GM10266 (cell line): ENCODE results near the gene CISD3.

ENCODE experiments used
- DNase-seq: peaks from one replicate; pipeline ENCODE4 v3.0.0; 2012; ENCODE audit errors: extremely low spot score
- TF ChIP-seq, protein P1 (sequence below): IDR thresholded peaks from 2 replicates; pipeline ENCODE4 v1.5.1; 2012; ENCODE audit warnings: mild to moderate bottlenecking, low read depth; ENCODE audit not compliant: control insufficient read depth, insufficient read depth; ENCODE audit errors: missing control alignments

Gene CISD3

DNA sequence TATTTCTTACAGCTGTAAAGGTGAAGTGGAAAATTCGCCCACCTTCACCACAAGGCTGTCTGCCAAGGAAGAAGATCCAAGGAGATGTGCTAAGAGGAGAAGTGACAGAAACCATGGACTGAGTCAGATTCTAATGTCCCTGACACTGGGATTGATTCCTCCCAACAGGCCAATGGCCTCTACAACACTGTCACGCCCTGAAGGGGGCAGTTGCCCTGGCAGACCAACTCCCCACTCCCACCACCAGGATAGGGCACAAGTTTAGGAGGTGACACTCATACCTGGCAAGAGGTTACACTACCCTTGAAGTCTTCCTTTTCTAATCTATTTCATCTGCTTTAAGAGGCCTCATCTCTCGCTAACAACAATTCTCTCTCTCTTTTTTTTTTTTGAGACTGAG lies 53.1 kb downstream of the CISD3 start:
- DNase-seq = no peak
- TF ChIP-seq, protein P1, sequence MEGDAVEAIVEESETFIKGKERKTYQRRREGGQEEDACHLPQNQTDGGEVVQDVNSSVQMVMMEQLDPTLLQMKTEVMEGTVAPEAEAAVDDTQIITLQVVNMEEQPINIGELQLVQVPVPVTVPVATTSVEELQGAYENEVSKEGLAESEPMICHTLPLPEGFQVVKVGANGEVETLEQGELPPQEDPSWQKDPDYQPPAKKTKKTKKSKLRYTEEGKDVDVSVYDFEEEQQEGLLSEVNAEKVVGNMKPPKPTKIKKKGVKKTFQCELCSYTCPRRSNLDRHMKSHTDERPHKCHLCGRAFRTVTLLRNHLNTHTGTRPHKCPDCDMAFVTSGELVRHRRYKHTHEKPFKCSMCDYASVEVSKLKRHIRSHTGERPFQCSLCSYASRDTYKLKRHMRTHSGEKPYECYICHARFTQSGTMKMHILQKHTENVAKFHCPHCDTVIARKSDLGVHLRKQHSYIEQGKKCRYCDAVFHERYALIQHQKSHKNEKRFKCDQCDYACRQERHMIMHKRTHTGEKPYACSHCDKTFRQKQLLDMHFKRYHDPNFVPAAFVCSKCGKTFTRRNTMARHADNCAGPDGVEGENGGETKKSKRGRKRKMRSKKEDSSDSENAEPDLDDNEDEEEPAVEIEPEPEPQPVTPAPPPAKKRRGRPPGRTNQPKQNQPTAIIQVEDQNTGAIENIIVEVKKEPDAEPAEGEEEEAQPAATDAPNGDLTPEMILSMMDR = no peak
